Measurements from ENCODE around the gene COX6A2.

The COX6A2 gene

DNA sequence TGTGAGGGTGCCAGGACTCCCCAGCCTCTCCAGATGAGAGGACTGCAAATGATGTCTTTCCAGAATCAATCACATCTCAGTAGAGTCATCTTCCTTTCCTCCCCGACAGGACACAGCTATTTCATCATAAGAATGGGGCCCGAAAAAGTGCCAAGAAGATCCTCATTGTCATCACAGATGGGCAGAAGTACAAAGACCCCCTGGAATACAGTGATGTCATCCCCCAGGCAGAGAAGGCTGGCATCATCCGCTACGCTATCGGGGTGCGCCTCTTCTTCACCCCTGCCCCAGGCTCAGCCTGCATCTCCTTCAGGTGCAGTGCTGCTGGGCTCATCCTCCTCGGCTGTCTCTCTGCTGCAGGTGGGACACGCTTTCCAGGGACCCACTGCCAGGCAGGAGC is 20.8 kb downstream of the COX6A2 start:
- DNase-seq = no peak

GRCh38 chr16:31404353-31405064 is 23.7 kb downstream of the COX6A2 start:
- DNase-seq = no peak

GRCh38 chr16:31403590-31404352 is 24.4 kb downstream of the COX6A2 start:
- DNase-seq = no peak

DNA sequence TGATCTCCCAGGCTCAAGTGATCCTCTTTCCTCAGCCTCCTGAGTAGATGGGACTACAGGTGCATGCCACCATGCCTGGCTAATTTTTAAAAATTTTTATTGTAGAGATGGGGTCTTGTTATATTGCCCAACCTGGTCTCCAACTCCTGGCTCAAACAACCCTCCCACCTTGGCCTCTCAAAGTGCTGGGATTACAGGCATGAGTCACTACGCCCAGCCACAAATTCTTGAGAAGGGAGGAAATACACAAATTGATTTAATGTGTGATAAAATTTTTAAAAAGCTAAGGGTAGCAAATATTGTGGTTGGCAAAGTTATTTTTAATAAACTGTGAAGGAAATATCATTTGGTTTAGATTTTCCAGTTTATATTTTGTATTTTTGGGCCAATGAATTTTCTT is 25.5 kb downstream of the COX6A2 start:
- DNase-seq = no peak

- DNase-seq = no peak
Observed at GRCh38 chr16:31401436-31401835, 26.7 kb downstream of the COX6A2 start.

GRCh38 chr16:31400191-31400590 is 28.0 kb downstream of the COX6A2 start:
- DNase-seq = peak; percentile 29

DNA sequence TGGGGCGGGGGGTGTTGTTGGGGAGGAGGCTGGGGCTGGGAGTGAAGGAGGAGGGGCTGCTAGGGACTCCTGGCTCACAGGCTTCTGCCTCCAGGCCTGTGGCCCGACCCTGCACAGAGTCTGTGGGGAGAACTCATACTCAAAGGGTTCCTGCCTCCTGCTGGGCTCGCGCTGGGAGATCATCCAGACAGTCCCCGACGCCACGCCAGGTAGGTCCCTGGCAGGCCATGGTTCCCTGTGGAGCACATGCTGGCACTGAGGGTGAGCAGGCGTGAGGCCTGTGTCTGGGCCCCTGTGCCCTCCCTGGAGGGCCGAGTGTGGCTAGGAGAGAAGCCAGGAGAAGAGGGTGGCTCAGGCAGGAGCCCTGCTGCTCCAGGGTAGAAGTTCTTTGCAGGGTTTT is 30.5 kb downstream of the COX6A2 start:
- DNase-seq = no peak

DNA sequence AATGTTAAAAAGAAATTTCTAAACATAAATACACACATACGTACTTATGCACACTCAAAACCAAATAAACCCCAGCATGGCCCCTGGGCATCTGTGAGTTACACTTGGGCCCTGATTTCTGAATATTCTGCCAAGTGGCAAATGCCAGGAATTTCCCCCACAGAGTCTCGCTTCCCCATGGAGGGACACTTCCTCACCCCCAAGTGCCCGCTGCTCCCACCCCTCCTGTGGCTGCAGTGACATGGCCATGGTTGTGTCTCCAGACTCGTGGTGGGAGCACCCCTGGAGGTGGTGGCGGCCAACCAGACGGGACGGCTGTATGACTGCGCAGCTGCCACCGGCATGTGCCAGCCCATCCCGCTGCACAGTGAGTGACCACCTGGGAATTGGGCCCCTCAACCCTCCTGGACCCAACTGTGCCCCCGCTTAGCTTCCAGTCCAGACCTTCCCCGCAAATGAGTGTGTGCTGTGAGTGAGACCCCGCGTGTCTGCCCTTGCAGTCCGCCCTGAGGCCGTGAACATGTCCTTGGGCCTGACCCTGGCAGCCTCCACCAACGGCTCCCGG is 31.0 kb downstream of the COX6A2 start:
- peak; percentile 74 for DNase-seq

- DNase-seq = peak; percentile 45
Observed at GRCh38 chr16:31395647-31396046, 32.5 kb downstream of the COX6A2 start.

GRCh38 chr16:31393056-31393455 is 35.1 kb downstream of the COX6A2 start, which contains the start of gene ITGAD:
TSS of gene ITGAD (plus strand) at chr16:31393335. CDS start at chr16:31393361, 26 bp downstream.
- DNase-seq = no peak

- DNase-seq = no peak
Observed at GRCh38 chr16:31390504-31391041, 37.6 kb downstream of the COX6A2 start.

DNA sequence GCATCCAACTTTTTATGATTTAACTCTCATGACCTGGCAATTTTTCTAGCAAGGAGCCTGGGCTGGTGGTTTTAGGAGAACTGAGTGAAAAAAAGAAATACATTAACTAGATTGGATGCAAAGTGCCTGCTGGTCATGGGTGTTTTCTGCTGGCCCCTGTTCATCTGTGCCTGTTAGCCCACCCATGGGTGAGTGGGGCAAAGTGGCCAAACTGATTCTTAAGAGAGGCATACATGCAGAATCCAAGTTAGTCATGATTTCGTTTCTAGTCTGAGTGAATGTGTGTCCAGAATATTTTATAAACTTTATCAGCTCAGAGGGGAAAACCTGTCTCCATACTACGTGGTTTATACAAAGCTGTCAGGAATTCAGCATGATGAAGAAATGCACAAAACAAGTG is 39.6 kb downstream of the COX6A2 start:
- DNase-seq = no peak

DNA sequence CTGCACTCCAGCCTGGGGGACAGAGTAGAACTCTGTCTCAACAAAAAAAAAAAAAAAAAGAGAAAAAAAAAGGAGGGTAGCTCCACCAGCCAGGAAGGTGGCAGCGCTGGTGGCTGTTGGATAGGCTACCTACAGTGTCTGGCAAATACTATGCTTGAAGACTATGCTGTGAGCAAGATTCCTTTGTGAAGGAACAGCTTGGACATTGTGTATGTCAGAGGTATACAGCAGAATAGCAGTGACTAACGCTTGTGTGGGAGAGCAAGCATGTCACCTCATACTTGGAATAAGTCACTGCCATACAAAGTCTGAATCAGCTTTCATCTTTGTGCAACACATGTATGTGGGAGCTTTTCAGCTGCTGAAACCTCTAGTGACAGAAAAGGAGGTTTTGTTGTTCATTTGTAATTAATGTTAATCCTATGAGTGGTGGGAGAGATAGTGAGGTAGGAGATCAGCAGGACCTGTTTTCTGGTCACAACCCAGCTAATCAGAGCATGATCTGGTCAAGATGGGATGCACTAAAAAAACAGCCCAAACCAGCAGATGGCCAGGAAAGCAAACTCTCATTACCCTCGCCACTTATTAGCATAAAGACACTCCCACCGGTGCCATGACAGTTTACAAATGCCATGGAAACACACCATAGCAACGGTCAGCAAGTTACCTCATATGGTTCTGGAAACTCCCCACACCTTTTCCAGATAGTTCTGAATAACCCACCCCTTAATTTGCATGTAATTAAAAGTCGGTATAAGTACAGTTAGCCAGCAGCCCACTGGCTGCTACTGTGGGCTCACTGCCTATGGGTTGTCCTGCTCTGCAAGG is 41.8 kb downstream of the COX6A2 start:
- peak; percentile 89 for DNase-seq

- DNase-seq = no peak
Observed at GRCh38 chr16:31385680-31386079, 42.5 kb downstream of the COX6A2 start.

DNA sequence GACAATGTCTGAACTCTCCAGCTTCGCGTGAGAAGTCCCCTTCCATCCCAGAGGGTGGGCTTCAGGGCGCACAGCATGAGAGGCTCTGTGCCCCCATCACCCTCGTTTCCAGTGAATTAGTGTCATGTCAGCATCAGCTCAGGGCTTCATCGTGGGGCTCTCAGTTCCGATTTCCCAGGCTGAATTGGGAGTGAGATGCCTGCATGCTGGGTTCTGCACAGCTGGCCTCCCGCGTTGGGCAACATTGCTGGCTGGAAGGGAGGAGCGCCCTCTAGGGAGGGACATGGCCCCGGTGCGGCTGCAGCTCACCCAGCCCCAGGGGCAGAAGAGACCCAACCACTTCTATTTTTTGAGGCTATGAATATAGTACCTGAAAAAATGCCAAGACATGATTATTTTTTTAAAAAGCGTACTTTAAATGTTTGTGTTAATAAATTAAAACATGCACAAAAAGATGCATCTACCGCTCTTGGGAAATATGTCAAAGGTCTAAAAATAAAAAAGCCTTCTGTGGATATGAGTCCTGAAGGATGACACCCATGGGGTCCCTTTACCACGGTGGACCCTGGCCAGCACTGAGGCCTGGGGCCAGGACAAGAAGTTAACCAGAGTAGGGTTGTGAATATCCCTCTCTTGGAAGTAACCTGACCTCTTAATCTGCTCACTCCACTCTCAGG is 45.5 kb downstream of the COX6A2 start:
- peak; percentile 80 for DNase-seq

- no peak for DNase-seq
Observed at GRCh38 chr16:31380201-31380600, 48.0 kb downstream of the COX6A2 start.

Measured in suppressor macrophage treated with lipopolysaccharide for 4 hours (primary cell).